Progenitor cell of endocrine pancreas (in vitro differentiated cells): ENCODE results near the gene SEC14L3. TPM values are rescaled to one million over a fixed set of nuclear protein-coding genes. Genes with fewer than 3 reads are reported as not detected.

Experiments
- DNase-seq: peaks from one replicate; pipeline ENCODE4 v3.0.0; 2021; ENCODE audit warnings: low spot score; ENCODE audit not compliant: unreplicated experiment
- H3K27ac Mint-ChIP-seq: 2 replicates; pipeline ENCODE4 v1.8.0; 2021; ENCODE audit warnings: mild to moderate bottlenecking, moderate library complexity, mixed read lengths
- H3K27me3 Mint-ChIP-seq: 2 replicates; pipeline ENCODE4 v1.8.0; 2021; ENCODE audit warnings: mixed read lengths
- H3K36me3 Mint-ChIP-seq: 2 replicates; pipeline ENCODE4 v1.8.0; 2022; ENCODE audit warnings: mixed read lengths; ENCODE audit not compliant: insufficient read depth
- H3K4me1 Mint-ChIP-seq: 2 replicates; pipeline ENCODE4 v1.8.0; 2021; ENCODE audit warnings: low read depth, mixed read lengths
- H3K4me3 Mint-ChIP-seq: 2 replicates; pipeline ENCODE4 v1.8.0; 2021; ENCODE audit warnings: low read depth, mild to moderate bottlenecking, moderate library complexity, mixed read lengths
- H3K9me3 Mint-ChIP-seq: 2 replicates; pipeline ENCODE4 v1.8.0; 2021; ENCODE audit warnings: low read depth, mixed read lengths
- CTCF ChIP-seq: fragments of 200-600 bp; sonication (generic); IDR thresholded peaks from one replicate; pipeline ENCODE4 v1.5.0; 2021; ENCODE audit warnings: antibody characterized with exemption, mild to moderate bottlenecking; ENCODE audit not compliant: unreplicated experiment
- total RNA-seq: library from RNA; stranded (reverse); gene quantifications from 2 replicates; pipeline ENCODE4 v1.2.1, GENCODE V29; 2021

The SEC14L3 gene
- total RNA-seq, 1 donor from 2014 or later = not detected

- Mint-ChIP-seq H3K9me3 (no peaks in the 10 kb centered on the region), H3K27ac (no peak overlapping the region), H3K27me3 (no peaks in the 10 kb centered on the region), H3K4me3 (no peak overlapping the region), H3K36me3 (peaks cover 1% of the 10 kb centered on the region), H3K4me1 (peaks cover 7% of the 10 kb centered on the region)
- DNase-seq = no peak
- TF ChIP-seq CTCF = no peak
Measured at GRCh38 chr22:30427871-30428270, 43.9 kb downstream of the SEC14L3 start.

- Mint-ChIP-seq H3K36me3 (peaks cover 1% of the 10 kb centered on the region), H3K27me3 (no peaks in the 10 kb centered on the region), H3K9me3 (no peaks in the 10 kb centered on the region), H3K27ac (peak overlapping the region; percentile 84), H3K4me1 (peaks cover 19% of the 10 kb centered on the region), H3K4me3 (peak overlapping the region; percentile 86)
- peak; percentile 61 for TF ChIP-seq CTCF
- DNase-seq = peak; percentile 54
Measured at GRCh38 chr22:30426388-30427353, 45.1 kb downstream of the SEC14L3 start.

DNA sequence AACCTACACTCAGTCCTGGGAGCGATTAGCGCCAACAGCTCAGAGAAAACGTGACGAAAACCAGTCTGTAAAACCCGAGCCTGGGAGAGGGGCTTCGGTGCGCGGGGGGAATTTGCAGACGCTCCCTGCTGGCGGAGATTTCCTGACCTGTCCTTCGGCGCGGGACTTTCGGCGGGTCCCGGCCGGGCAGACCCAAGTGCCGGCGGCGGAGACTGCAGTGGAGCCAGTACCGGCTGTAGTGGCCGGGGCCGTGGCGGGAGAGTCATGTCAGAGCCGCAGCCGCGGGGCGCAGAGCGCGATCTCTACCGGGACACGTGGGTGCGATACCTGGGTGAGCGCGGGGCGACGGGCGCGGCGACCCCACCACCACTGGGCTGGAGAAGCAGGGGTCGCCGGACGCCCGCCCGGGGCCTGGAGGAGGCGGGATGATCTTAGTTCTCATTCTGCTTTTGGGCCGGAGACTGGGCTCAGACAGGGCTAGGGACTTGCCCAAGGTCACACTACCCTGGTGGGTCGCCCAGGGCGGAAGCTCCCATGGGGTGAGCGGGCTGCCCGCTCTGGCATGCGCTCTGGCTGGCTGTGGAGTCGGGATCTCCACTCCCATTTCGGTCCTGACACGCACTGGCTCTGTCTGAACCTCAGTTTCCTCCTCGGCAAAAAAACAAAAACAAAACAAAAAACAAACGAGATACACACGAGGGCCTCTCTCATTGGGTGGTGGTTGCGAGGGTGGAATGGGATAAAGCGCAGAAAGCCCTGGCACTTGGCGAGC lies 46.0 kb downstream of the SEC14L3 start, which contains the start of gene MTFP1:
Gene MTFP1 (plus strand): TSS at position 153 of the 772 bp plus-strand sequence. CDS start 112 bp downstream, at position 265.
- DNase-seq = peak; percentile 51
- Mint-ChIP-seq H3K9me3 (no peaks in the 10 kb centered on the region), H3K27ac (peak within 1 kb of the TSS; percentile 84), H3K36me3 (peaks cover 1% of the 10 kb centered on the region), H3K4me1 (peaks cover 26% of the 10 kb centered on the region), H3K27me3 (no peaks in the 10 kb centered on the region), H3K4me3 (peak within 1 kb of the TSS; percentile 86)
- no peak for TF ChIP-seq CTCF

DNA sequence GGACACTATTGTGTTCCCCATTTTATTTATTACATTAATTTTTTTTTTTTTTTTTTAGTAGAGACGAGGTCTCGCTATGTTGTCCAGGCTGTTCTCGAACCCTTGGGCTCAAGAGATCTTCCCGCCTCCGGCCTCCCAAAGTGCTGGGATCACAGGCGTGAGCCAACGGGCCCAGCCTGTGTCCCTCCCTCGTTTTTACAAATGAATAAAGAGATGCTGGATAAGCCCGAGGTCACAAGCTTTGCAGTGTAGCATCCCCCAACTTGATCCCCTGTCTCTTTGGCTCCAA lies 46.5 kb downstream of the SEC14L3 start:
- Mint-ChIP-seq H3K27me3 (no peaks in the 10 kb centered on the region), H3K4me3 (peak overlapping the region; percentile 86), H3K27ac (no peak overlapping the region), H3K9me3 (no peaks in the 10 kb centered on the region), H3K36me3 (peaks cover 1% of the 10 kb centered on the region), H3K4me1 (peaks cover 32% of the 10 kb centered on the region)
- no peak for TF ChIP-seq CTCF
- no peak for DNase-seq
